SK-N-SH treated with all-trans-retinoic acid at 6 μM for 48 hours (cell line): ENCODE results near the gene TPGS1.

Experiments
- ARNTL ChIP-seq: fragments of 450-650 bp; formaldehyde crosslinking; IDR thresholded peaks from 2 replicates; pipeline ENCODE4 v1.5.0; 2020; ENCODE audit warnings: low read depth, mild to moderate bottlenecking, moderate library complexity, borderline replicate concordance
- BACH2 ChIP-seq: fragments of 250-450 bp; sonication (Bioruptor Pico); IDR thresholded peaks from 2 replicates; pipeline ENCODE4 v1.9.0; 2021; ENCODE audit warnings: mild to moderate bottlenecking, borderline replicate concordance
- GLIS3 ChIP-seq: fragments of 250-450 bp; sonication (Bioruptor Pico); IDR thresholded peaks from 2 replicates; pipeline ENCODE4 v1.5.0; 2020; ENCODE audit warnings: mild to moderate bottlenecking, moderate library complexity
- OSR1 ChIP-seq: fragments of 250-450 bp; sonication (Bioruptor Pico); IDR thresholded peaks from 2 replicates; pipeline ENCODE4 v1.8.0; 2022; ENCODE audit warnings: moderate library complexity, mild to moderate bottlenecking, inconsistent platforms
- RARB ChIP-seq: fragments of 250-450 bp; sonication (Bioruptor Pico); IDR thresholded peaks from 2 replicates; pipeline ENCODE4 v1.8.0; 2021; ENCODE audit warnings: mild to moderate bottlenecking, moderate library complexity
- ZFP3 ChIP-seq: fragments of 250-450 bp; sonication (Bioruptor Pico); IDR thresholded peaks from 2 replicates; pipeline ENCODE4 v1.5.0; 2020; ENCODE audit warnings: mild to moderate bottlenecking, moderate library complexity
- ZNF565 ChIP-seq: fragments of 450-650 bp; formaldehyde crosslinking; conservative IDR thresholded peaks from 2 replicates; pipeline ENCODE4 v1.5.0; 2020; ENCODE audit warnings: low read depth, mild to moderate bottlenecking, moderate library complexity
- ZNF8 ChIP-seq: fragments of 450-650 bp; formaldehyde crosslinking; IDR thresholded peaks from 2 replicates; pipeline ENCODE4 v1.5.0; 2020; ENCODE audit warnings: mild to moderate bottlenecking, moderate library complexity
- TF ChIP-seq, protein P1 (sequence below): fragments of 250-450 bp; sonication (Bioruptor Pico); IDR thresholded peaks from 2 replicates; pipeline ENCODE4 v1.8.0; 2021; ENCODE audit warnings: low read depth, mild to moderate bottlenecking, moderate library complexity, borderline replicate concordance
- TF ChIP-seq, protein P2 (sequence below): fragments of 250-450 bp; sonication (Bioruptor Pico); IDR thresholded peaks from 2 replicates; pipeline ENCODE4 v1.5.0; 2020; ENCODE audit warnings: mild to moderate bottlenecking, moderate library complexity
- TF ChIP-seq, protein P3 (sequence below): fragments of 250-450 bp; sonication (Bioruptor Pico); IDR thresholded peaks from 2 replicates; pipeline ENCODE4 v1.8.0; 2020; ENCODE audit warnings: mild to moderate bottlenecking, moderate library complexity, borderline replicate concordance
- TF ChIP-seq, protein P4 (sequence below): fragments of 250-450 bp; sonication (Bioruptor Pico); IDR thresholded peaks from 2 replicates; pipeline ENCODE4 v1.5.1; 2020; ENCODE audit warnings: low read depth, mild to moderate bottlenecking, moderate library complexity

DNA sequence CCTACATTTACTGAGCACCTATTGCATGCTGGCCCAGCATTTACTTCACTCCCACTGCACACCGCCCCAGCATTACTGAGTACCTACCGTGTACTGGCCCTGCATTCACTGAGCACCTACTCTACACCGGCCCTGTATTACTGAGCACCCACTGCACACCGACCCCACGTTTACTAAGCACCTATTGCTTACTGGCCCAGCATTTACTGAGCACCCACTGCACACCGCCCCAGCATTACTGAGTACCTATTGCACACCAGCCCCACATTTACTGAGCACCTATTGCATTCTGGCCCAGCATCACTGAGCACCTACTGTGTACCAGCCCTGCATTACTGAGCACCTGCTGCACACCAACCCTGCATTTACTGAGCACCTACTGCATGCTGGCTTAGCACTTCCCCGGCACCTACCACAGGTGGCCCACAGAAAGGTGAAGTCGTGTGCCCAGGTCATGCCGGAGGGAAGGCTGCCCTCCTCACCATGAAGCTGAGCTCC, 6.9 kb downstream of the TPGS1 start:
- TF ChIP-seq ZFP3 (no peak), ZNF565 (CRISPR knock-in tag) (no peak), RARB (CRISPR knock-in tag) (no peak), BACH2 (CRISPR knock-in tag) (no peak), OSR1 (no peak), ARNTL (no peak), GLIS3 (no peak), ZNF8 (CRISPR knock-in tag) (no peak)
- TF ChIP-seq, protein P1, sequence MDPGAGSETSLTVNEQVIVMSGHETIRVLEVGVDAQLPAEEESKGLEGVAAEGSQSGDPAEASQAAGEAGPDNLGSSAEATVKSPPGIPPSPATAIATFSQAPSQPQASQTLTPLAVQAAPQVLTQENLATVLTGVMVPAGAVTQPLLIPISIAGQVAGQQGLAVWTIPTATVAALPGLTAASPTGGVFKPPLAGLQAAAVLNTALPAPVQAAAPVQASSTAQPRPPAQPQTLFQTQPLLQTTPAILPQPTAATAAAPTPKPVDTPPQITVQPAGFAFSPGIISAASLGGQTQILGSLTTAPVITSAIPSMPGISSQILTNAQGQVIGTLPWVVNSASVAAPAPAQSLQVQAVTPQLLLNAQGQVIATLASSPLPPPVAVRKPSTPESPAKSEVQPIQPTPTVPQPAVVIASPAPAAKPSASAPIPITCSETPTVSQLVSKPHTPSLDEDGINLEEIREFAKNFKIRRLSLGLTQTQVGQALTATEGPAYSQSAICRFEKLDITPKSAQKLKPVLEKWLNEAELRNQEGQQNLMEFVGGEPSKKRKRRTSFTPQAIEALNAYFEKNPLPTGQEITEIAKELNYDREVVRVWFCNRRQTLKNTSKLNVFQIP (CRISPR knock-in tag), result no peak
- TF ChIP-seq, protein P2, sequence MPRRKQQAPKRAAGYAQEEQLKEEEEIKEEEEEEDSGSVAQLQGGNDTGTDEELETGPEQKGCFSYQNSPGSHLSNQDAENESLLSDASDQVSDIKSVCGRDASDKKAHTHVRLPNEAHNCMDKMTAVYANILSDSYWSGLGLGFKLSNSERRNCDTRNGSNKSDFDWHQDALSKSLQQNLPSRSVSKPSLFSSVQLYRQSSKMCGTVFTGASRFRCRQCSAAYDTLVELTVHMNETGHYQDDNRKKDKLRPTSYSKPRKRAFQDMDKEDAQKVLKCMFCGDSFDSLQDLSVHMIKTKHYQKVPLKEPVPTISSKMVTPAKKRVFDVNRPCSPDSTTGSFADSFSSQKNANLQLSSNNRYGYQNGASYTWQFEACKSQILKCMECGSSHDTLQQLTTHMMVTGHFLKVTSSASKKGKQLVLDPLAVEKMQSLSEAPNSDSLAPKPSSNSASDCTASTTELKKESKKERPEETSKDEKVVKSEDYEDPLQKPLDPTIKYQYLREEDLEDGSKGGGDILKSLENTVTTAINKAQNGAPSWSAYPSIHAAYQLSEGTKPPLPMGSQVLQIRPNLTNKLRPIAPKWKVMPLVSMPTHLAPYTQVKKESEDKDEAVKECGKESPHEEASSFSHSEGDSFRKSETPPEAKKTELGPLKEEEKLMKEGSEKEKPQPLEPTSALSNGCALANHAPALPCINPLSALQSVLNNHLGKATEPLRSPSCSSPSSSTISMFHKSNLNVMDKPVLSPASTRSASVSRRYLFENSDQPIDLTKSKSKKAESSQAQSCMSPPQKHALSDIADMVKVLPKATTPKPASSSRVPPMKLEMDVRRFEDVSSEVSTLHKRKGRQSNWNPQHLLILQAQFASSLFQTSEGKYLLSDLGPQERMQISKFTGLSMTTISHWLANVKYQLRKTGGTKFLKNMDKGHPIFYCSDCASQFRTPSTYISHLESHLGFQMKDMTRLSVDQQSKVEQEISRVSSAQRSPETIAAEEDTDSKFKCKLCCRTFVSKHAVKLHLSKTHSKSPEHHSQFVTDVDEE, result no peak
- TF ChIP-seq, protein P3, sequence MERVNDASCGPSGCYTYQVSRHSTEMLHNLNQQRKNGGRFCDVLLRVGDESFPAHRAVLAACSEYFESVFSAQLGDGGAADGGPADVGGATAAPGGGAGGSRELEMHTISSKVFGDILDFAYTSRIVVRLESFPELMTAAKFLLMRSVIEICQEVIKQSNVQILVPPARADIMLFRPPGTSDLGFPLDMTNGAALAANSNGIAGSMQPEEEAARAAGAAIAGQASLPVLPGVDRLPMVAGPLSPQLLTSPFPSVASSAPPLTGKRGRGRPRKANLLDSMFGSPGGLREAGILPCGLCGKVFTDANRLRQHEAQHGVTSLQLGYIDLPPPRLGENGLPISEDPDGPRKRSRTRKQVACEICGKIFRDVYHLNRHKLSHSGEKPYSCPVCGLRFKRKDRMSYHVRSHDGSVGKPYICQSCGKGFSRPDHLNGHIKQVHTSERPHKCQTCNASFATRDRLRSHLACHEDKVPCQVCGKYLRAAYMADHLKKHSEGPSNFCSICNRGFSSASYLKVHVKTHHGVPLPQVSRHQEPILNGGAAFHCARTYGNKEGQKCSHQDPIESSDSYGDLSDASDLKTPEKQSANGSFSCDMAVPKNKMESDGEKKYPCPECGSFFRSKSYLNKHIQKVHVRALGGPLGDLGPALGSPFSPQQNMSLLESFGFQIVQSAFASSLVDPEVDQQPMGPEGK (CRISPR knock-in tag), result no peak
- TF ChIP-seq, protein P4, sequence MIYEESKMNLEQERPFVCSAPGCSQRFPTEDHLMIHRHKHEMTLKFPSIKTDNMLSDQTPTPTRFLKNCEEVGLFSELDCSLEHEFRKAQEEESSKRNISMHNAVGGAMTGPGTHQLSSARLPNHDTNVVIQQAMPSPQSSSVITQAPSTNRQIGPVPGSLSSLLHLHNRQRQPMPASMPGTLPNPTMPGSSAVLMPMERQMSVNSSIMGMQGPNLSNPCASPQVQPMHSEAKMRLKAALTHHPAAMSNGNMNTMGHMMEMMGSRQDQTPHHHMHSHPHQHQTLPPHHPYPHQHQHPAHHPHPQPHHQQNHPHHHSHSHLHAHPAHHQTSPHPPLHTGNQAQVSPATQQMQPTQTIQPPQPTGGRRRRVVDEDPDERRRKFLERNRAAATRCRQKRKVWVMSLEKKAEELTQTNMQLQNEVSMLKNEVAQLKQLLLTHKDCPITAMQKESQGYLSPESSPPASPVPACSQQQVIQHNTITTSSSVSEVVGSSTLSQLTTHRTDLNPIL (CRISPR knock-in tag), result no peak
